Mucosa of descending colon (tissue), 3 donors: ENCODE data around the gene SLC25A11. TPM values are rescaled to one million over a fixed set of nuclear protein-coding genes. Genes with fewer than 3 reads are reported as not detected.

Source experiments
- ATAC-seq: fragments of 200-7000 bp; cut with Tn5 transposase; one replicate; pipeline ENCODE4 v1.9.1; 2020; ENCODE audit warnings: mild to moderate bottlenecking, moderate library complexity
- DNase-seq, 3 donors: peaks; one replicate each; pipeline ENCODE4 v3.0.0-alpha.2; 2020
- H3K36me3 ChIP-seq: fragments of 200-600 bp; one replicate; pipeline ENCODE4 v1.8.0; 2021; ENCODE audit warnings: low read depth, mild to moderate bottlenecking
- H3K4me1 ChIP-seq: fragments of 200-600 bp; one replicate; pipeline ENCODE4 v1.8.0; 2021; ENCODE audit warnings: low read depth, mild to moderate bottlenecking
- H3K4me3 ChIP-seq: fragments of 200-600 bp; one replicate; pipeline ENCODE4 v1.8.0; 2021; ENCODE audit warnings: mild to moderate bottlenecking
- H3K9me3 ChIP-seq: fragments of 200-600 bp; one replicate; pipeline ENCODE4 v1.8.0; 2021; ENCODE audit warnings: mild to moderate bottlenecking
- CTCF ChIP-seq: fragments of 200-600 bp; IDR thresholded peaks from one replicate; pipeline ENCODE4 v1.8.0; 2022; ENCODE audit warnings: antibody characterized with exemption, mild to moderate bottlenecking
- intact Hi-C, 2 donors: fragments of 100-400 bp; cut with DNase I in 1 of 2; cut with micrococcal nuclease in 1 of 2; formaldehyde crosslinking; loops; one replicate each; pipeline versions ENCODE4 v1.11.0 to v1.11.1; 2022; cut with DNase I, micrococcal nuclease
- total RNA-seq, 3 donors: library from RNA; stranded (reverse); fragmentation: NEBNext Ultra II Directional in 2 of 3; extraction: Animal tissue kit (Norgen Biotek cat#: 25700) in 2 of 3; gene quantifications; one replicate each; pipeline versions ENCODE4 v1.2.1 to v1.2.4, GENCODE V29; 2021 to 2023
- donor health status: DM: no; HTN: no; CAD: no; lungs with moderate emphysema.
- donor health status: DM: no; HTN: no; CAD: no.
- donor health status: DM: no; HTN: yes; CAD: no.

Gene SLC25A11
- total RNA-seq, 3 donors from 2014 or later, result 68.4 to 87.2 (median 72.8) TPM

GRCh38 chr17:4960279-4960922 lies 20.6 kb upstream of the SLC25A11 start:
- no peak for TF ChIP-seq CTCF
- no peaks in the 10 kb centered on the region for H3K9me3 ChIP-seq
- H3K4me1 ChIP-seq, result peaks cover 9% of the 10 kb centered on the region
- no peaks in the 10 kb centered on the region for H3K36me3 ChIP-seq
- DNase-seq (no peak), ATAC-seq (no peak)
- intact Hi-C loops, result no loop called here
- H3K4me3 ChIP-seq, result no peak overlapping the region

GRCh38 chr17:4959261-4959965 lies 19.6 kb upstream of the SLC25A11 start:
- DNase-seq, result peak in 2 of 3 donors; percentile 19 to 61
- ATAC-seq, result peak; percentile 75

GRCh38 chr17:4958102-4958501 lies 18.3 kb upstream of the SLC25A11 start:
- ATAC-seq, result peak; percentile 30

More at GRCh38 chr17:4959261-4959965, 19.6 kb upstream of the SLC25A11 start:
- H3K9me3 ChIP-seq, result no peaks in the 10 kb centered on the region
- H3K4me1 ChIP-seq, result peaks cover 9% of the 10 kb centered on the region
- no peak for TF ChIP-seq CTCF
- intact Hi-C loops, result no loop called here
- no peak overlapping the region for H3K4me3 ChIP-seq
- H3K36me3 ChIP-seq, result no peaks in the 10 kb centered on the region

GRCh38 chr17:4956493-4957061 lies 16.7 kb upstream of the SLC25A11 start:
- intact Hi-C loops, result no loop called here
- no peak for ATAC-seq
- peak in 1 of 3 donors; percentile 62 for DNase-seq

More at GRCh38 chr17:4958102-4958501, 18.3 kb upstream of the SLC25A11 start:
- no peak for DNase-seq
- TF ChIP-seq CTCF, result no peak
- no peaks in the 10 kb centered on the region for H3K9me3 ChIP-seq
- H3K4me3 ChIP-seq, result no peak overlapping the region
- H3K4me1 ChIP-seq, result peaks cover 9% of the 10 kb centered on the region
- intact Hi-C loops, result no loop called here
- no peaks in the 10 kb centered on the region for H3K36me3 ChIP-seq

GRCh38 chr17:4955091-4955490 lies 15.2 kb upstream of the SLC25A11 start:
- no peaks in the 10 kb centered on the region for H3K36me3 ChIP-seq
- TF ChIP-seq CTCF, result no peak
- H3K4me3 ChIP-seq, result no peak overlapping the region
- H3K9me3 ChIP-seq, result no peaks in the 10 kb centered on the region
- H3K4me1 ChIP-seq, result peaks cover 20% of the 10 kb centered on the region
- DNase-seq (no peak), ATAC-seq (no peak)
- intact Hi-C loops, result no loop called here

More at GRCh38 chr17:4956493-4957061, 16.7 kb upstream of the SLC25A11 start:
- H3K36me3 ChIP-seq, result no peaks in the 10 kb centered on the region
- peaks cover 9% of the 10 kb centered on the region for H3K4me1 ChIP-seq
- no peak for TF ChIP-seq CTCF
- no peak overlapping the region for H3K4me3 ChIP-seq
- H3K9me3 ChIP-seq, result no peaks in the 10 kb centered on the region
